IMR-90 (cell line): ENCODE results near the gene KLHL7. TPM values are rescaled to one million over a fixed set of nuclear protein-coding genes. Genes with fewer than 3 reads are reported as not detected.

ENCODE experiments used
- ATAC-seq: fragments of 200-7000 bp; cut with Tn5 transposase; 2 replicates; pipeline ENCODE4 v1.9.1; 2020; ENCODE audit warnings: low read depth, mild to moderate bottlenecking, moderate library complexity
- BruUV-seq: library from RNA; stranded (reverse); fragments of 400-500 nt; replicated peaks from 2 replicates; lab custom pipeline; 2021; lab: Mats Ljungman, UMichigan
- CTCF ChIA-PET: fragments of 300-600 bp; formaldehyde crosslinking; extraction: SDS; loops from one replicate; lab custom pipeline; 2021; ENCODE audit warnings: antibody characterized with exemption; lab: Yijun Ruan, JAX
- POLR2A ChIA-PET: fragments of 300-600 bp; sonication (Branson Sonifier 250); formaldehyde crosslinking; loops from one replicate; lab custom pipeline; 2022; ENCODE audit warnings: antibody characterized with exemption; ENCODE audit not compliant: unreplicated experiment; lab: Charles Lee
- DNase-seq: peaks from one replicate; pipeline ENCODE4 v3.0.0; 2013
- H2AFZ ChIP-seq: replicated peaks from 2 replicates; pipeline ENCODE3; 2013; ENCODE audit warnings: low read length, mild to moderate bottlenecking; ENCODE audit not compliant: poor library complexity
- H2AK5ac ChIP-seq: 2 replicates; pipeline ENCODE4 v1.6.1; 2013; ENCODE audit warnings: low read depth, low read length, inconsistent platforms
- H2AK9ac ChIP-seq: replicated peaks from 2 replicates; pipeline ENCODE3; 2013; ENCODE audit warnings: mild to moderate bottlenecking, low read depth, low read length, moderate library complexity; ENCODE audit not compliant: poor library complexity
- H2BK120ac ChIP-seq: 2 replicates; pipeline ENCODE4 v1.6.1; 2013; ENCODE audit warnings: low read depth, low read length, inconsistent platforms
- H2BK15ac ChIP-seq: 3 replicates; pipeline ENCODE4 v1.6.1; 2013; ENCODE audit warnings: low read depth, low read length, inconsistent platforms
- H2BK20ac ChIP-seq: 2 replicates; pipeline ENCODE4 v1.6.1; 2013; ENCODE audit warnings: low read depth, mild to moderate bottlenecking, inconsistent platforms, low read length, moderate library complexity
- H2BK5ac ChIP-seq: 2 replicates; pipeline ENCODE4 v1.6.1; 2013; ENCODE audit warnings: mild to moderate bottlenecking, low read depth, low read length, inconsistent platforms; ENCODE audit not compliant: poor library complexity, severe bottlenecking
- H3K14ac ChIP-seq: replicated peaks from 2 replicates; pipeline ENCODE4 v1.6.1; 2013; ENCODE audit warnings: low read depth, low read length, inconsistent platforms
- H3K18ac ChIP-seq: 2 replicates; pipeline ENCODE4 v1.6.1; 2013; ENCODE audit warnings: low read depth, low read length, control low read depth
- H3K23ac ChIP-seq: 2 replicates; pipeline ENCODE4 v1.6.1; 2013; ENCODE audit warnings: low read depth, low read length, inconsistent platforms
- H3K27ac ChIP-seq: 2 replicates; pipeline ENCODE4 v1.5.1; 2013; ENCODE audit warnings: mild to moderate bottlenecking, control low read depth, low read length; ENCODE audit not compliant: insufficient read depth
- H3K27me3 ChIP-seq: 2 replicates; pipeline ENCODE4 v1.6.1; 2013; ENCODE audit warnings: low read length; ENCODE audit not compliant: control insufficient read depth, insufficient read depth
- H3K36me3 ChIP-seq: 2 replicates; pipeline ENCODE4 v1.6.1; 2013; ENCODE audit warnings: low read length, mixed read lengths; ENCODE audit not compliant: control insufficient read depth, insufficient read depth
- H3K4ac ChIP-seq: 2 replicates; pipeline ENCODE4 v1.6.1; 2013; ENCODE audit warnings: low read depth, low read length, inconsistent platforms
- H3K4me1 ChIP-seq: 2 replicates; pipeline ENCODE4 v1.6.1; 2013; ENCODE audit warnings: low read length, mixed read lengths; ENCODE audit not compliant: control insufficient read depth, insufficient read depth
- H3K4me2 ChIP-seq: 2 replicates; pipeline ENCODE4 v1.6.1; 2013; ENCODE audit warnings: low read depth, mild to moderate bottlenecking, control low read depth, low read length, moderate library complexity
- H3K4me3 ChIP-seq: 2 replicates; pipeline ENCODE4 v1.5.1; 2013; ENCODE audit warnings: low read depth, mild to moderate bottlenecking, control low read depth, low read length, moderate library complexity; ENCODE audit not compliant: insufficient read depth
- H3K56ac ChIP-seq: 2 replicates; pipeline ENCODE4 v1.6.1; 2013; ENCODE audit warnings: low read length, inconsistent platforms; ENCODE audit not compliant: insufficient read depth; ENCODE audit errors: extremely low read depth
- H3K79me1 ChIP-seq, 2 experiments: 2 replicates each; pipeline ENCODE4 v1.6.1; 2013; ENCODE audit warnings: low read length in 2 of 2, inconsistent platforms in 1 of 2, low read depth in 1 of 2
- H3K9ac ChIP-seq: 2 replicates; pipeline ENCODE4 v1.6.1; 2013; ENCODE audit warnings: low read depth, low read length, control low read depth
- H3K9me1 ChIP-seq: 2 replicates; pipeline ENCODE4 v1.6.1; 2013; ENCODE audit warnings: low read length, inconsistent platforms; ENCODE audit not compliant: insufficient read depth
- H3K9me3 ChIP-seq: 2 replicates; pipeline ENCODE4 v1.6.1; 2013; ENCODE audit warnings: low read length; ENCODE audit not compliant: control insufficient read depth, insufficient read depth
- H4K20me1 ChIP-seq: 2 replicates; pipeline ENCODE4 v1.6.1; 2013; ENCODE audit warnings: low read length, inconsistent platforms; ENCODE audit not compliant: insufficient read depth
- H4K5ac ChIP-seq: 2 replicates; pipeline ENCODE4 v1.6.1; 2013; ENCODE audit warnings: mild to moderate bottlenecking, low read depth, low read length, control low read depth
- H4K8ac ChIP-seq, 2 experiments: 2 replicates each; pipeline ENCODE4 v1.6.1; 2013; ENCODE audit warnings: low read depth in 2 of 2, low read length in 2 of 2, control low read depth in 1 of 2, inconsistent platforms in 1 of 2
- H4K91ac ChIP-seq: 2 replicates; pipeline ENCODE4 v1.6.1; 2013; ENCODE audit warnings: low read depth, low read length, inconsistent platforms; ENCODE audit not compliant: insufficient read depth
- BHLHE40 ChIP-seq: fragments of 150-350 bp; IDR thresholded peaks from 2 replicates; pipeline ENCODE4 v1.6.1; 2016; ENCODE audit warnings: mild to moderate bottlenecking, low read depth, low read length
- CEBPB ChIP-seq: IDR thresholded peaks from 2 replicates; pipeline ENCODE4 v1.6.1; 2012; ENCODE audit warnings: low read depth, low read length, improper control_type of control experiment
- FOS ChIP-seq: fragments of 150-350 bp; IDR thresholded peaks from 2 replicates; pipeline ENCODE4 v1.6.1; 2016; ENCODE audit warnings: low read depth, low read length
- MAFK ChIP-seq: IDR thresholded peaks from 2 replicates; pipeline ENCODE4 v1.6.1; 2012; ENCODE audit warnings: low read depth, low read length, improper control_type of control experiment
- MAZ ChIP-seq: IDR thresholded peaks from 2 replicates; pipeline ENCODE4 v1.6.1; 2012; ENCODE audit warnings: low read depth, mild to moderate bottlenecking, low read length, improper control_type of control experiment, moderate library complexity, borderline replicate concordance
- RAD21 ChIP-seq: IDR thresholded peaks from 2 replicates; pipeline ENCODE4 v1.6.1; 2012; ENCODE audit warnings: low read length, improper control_type of control experiment
- RCOR1 ChIP-seq: IDR thresholded peaks from 2 replicates; pipeline ENCODE4 v1.6.1; 2012; ENCODE audit warnings: mild to moderate bottlenecking, low read length, improper control_type of control experiment; ENCODE audit not compliant: insufficient replicate concordance
- SMC3 ChIP-seq: fragments of 150-350 bp; IDR thresholded peaks from 2 replicates; pipeline ENCODE4 v1.6.1; 2016; ENCODE audit warnings: low read depth, mild to moderate bottlenecking, antibody characterized with exemption, low read length, moderate library complexity
- dilution Hi-C: fragments of 300-500 bp; cut with HindIII; formaldehyde crosslinking; loops from one replicate; pipeline ENCODE4 v1.14.3; 2018; ENCODE audit warnings: low sequenced_read_pairs; ENCODE audit not compliant: unreplicated experiment
- in situ Hi-C: fragments of 300-500 bp; cut with MboI; formaldehyde crosslinking; loops from 3 replicates; pipeline ENCODE4 v1.14.3; 2019; ENCODE audit warnings: low sequenced_read_pairs, inconsistent platforms, mixed read lengths
- intact Hi-C: fragments of 100-400 bp; cut with micrococcal nuclease; formaldehyde crosslinking; loops from 2 replicates; pipeline ENCODE4 v1.10.0; 2022
- polyA plus RNA-seq, 3 experiments: library from polyadenylated mRNA; depleted of rRNA; stranded (reverse); fragments of >200 nt; gene quantifications; 2 replicates each; pipeline ENCODE4 v1.2.3, GENCODE V29; 2012; ENCODE audit warnings: low replicate concordance in 1 of 3
- total RNA-seq: library from RNA; depleted of rRNA; stranded (reverse); fragments of >200 nt; gene quantifications from 2 replicates; pipeline ENCODE4 v1.2.3, GENCODE V29; 2012
- TF ChIP-seq, protein P1 (sequence below): conservative IDR thresholded peaks from 2 replicates; pipeline ENCODE4 v1.5.1; 2012; ENCODE audit warnings: mild to moderate bottlenecking, low read depth, low read length, improper control_type of control experiment

KLHL7 gene
- total and polyA plus RNA-seq, 2 of the 4 experiments (the other 2 are of a cell fraction) = 24.6 to 29.2 TPM

DNA sequence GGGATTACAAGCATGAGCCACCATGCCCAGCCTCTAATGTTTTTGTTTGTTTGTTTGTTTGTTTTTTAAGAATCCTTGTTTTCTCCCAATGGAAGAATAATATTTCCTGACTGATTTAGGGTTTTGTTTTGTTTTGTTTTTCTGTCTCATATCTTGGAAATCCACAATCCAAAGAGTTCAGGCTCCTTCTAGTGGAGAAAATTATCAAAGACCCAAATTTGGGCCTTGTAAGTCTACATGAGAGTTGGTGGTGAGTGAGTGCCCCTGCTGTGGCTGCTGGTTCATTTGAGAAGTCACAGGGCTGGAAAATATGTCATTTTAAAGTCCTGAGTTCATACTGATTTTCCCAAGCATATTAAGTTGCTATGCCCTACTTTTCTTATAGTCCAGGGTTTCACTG lies 33.5 kb upstream of the KLHL7 start:
- Histone ChIP-seq H2BK20ac (no peak overlapping the region), H4K8ac (no peak overlapping the region), H3K36me3 (no peaks in the 10 kb centered on the region), H3K79me1 (no peaks in the 10 kb centered on the region), H3K23ac (no peak overlapping the region), H2AFZ (no peak overlapping the region), H4K5ac (no peak overlapping the region), H3K9ac (no peak overlapping the region), H3K4me1 (peaks cover 5% of the 10 kb centered on the region), H2AK5ac (no peak overlapping the region), H4K91ac (no peak overlapping the region), H2BK120ac (no peak overlapping the region), H3K9me1 (peaks cover 2% of the 10 kb centered on the region; the same call in 1 of the 2 replicates), H3K18ac (no peak overlapping the region), H3K9me3 (no peaks in the 10 kb centered on the region), H3K27ac (no peak overlapping the region), H4K20me1 (no peaks in the 10 kb centered on the region), H3K27me3 (no peaks in the 10 kb centered on the region), H3K56ac (no peak overlapping the region), H3K4ac (no peak overlapping the region), H2AK9ac (no peak overlapping the region), H2BK5ac (no peak overlapping the region), H3K4me3 (no peak overlapping the region), H3K14ac (no peak overlapping the region), H2BK15ac (no peak overlapping the region), H3K4me2 (no peak overlapping the region)
- ChIA-PET CTCF (no interaction called here), POLR2A (no interaction called here)
- intact Hi-C loops (loop anchor here (5.0 kb wide), 1 partner anchor 345 kb away; the partner anchor contains the start of gene IL6), in situ Hi-C loops (loop anchor here (25.0 kb wide), 1 partner anchor 960 kb away; no protein-coding TSS in a partner anchor), dilution Hi-C loops (loop anchor here (25.0 kb wide), 1 partner anchor 510 kb away; no protein-coding TSS in a partner anchor)
- TF ChIP-seq CEBPB (no peak), RAD21 (peak; percentile 39; the same call in 1 of the 2 replicates), BHLHE40 (no peak), FOS (no peak), MAFK (no peak), RCOR1 (no peak), MAZ (no peak), SMC3 (peak; percentile 16; the same call in 1 of the 2 replicates)
- TF ChIP-seq, protein P1, sequence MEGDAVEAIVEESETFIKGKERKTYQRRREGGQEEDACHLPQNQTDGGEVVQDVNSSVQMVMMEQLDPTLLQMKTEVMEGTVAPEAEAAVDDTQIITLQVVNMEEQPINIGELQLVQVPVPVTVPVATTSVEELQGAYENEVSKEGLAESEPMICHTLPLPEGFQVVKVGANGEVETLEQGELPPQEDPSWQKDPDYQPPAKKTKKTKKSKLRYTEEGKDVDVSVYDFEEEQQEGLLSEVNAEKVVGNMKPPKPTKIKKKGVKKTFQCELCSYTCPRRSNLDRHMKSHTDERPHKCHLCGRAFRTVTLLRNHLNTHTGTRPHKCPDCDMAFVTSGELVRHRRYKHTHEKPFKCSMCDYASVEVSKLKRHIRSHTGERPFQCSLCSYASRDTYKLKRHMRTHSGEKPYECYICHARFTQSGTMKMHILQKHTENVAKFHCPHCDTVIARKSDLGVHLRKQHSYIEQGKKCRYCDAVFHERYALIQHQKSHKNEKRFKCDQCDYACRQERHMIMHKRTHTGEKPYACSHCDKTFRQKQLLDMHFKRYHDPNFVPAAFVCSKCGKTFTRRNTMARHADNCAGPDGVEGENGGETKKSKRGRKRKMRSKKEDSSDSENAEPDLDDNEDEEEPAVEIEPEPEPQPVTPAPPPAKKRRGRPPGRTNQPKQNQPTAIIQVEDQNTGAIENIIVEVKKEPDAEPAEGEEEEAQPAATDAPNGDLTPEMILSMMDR = peak; percentile 43
- no TSS peak for BruUV-seq
- ATAC-seq = peak; percentile 55; the same call in 1 of the 2 replicates
- peak; percentile 28 for DNase-seq
